Parathyroid adenoma (tissue), 2 donors: ENCODE results near the gene TEX264.

Experiments used
- H2AFZ ChIP-seq: fragments of 300-600 bp; sonication (generic); one replicate; pipeline ENCODE4 v1.7.0; 2017; ENCODE audit warnings: antibody characterized with exemption, mild to moderate bottlenecking
- H3K27ac ChIP-seq: fragments of 300-600 bp; sonication (generic); one replicate; pipeline ENCODE4 v1.7.0; 2017
- H3K27me3 ChIP-seq: fragments of 300-600 bp; sonication (generic); one replicate; pipeline ENCODE4 v1.7.0; 2017; ENCODE audit warnings: low read length; ENCODE audit not compliant: control insufficient read depth, insufficient read depth
- H3K36me3 ChIP-seq: fragments of 300-600 bp; sonication (generic); one replicate; pipeline ENCODE4 v1.7.0; 2017; ENCODE audit warnings: low read length; ENCODE audit not compliant: control insufficient read depth, insufficient read depth
- H3K4me1 ChIP-seq: fragments of 300-600 bp; sonication (generic); one replicate; pipeline ENCODE4 v1.7.0; 2017; ENCODE audit warnings: control low read depth
- H3K4me2 ChIP-seq: fragments of 300-600 bp; sonication (generic); one replicate; pipeline ENCODE4 v1.7.0; 2017; ENCODE audit warnings: low read length
- H3K4me3 ChIP-seq: fragments of 300-600 bp; sonication (generic); one replicate; pipeline ENCODE4 v1.7.0; 2017; ENCODE audit warnings: low read depth, low read length
- H3K79me2 ChIP-seq: fragments of 300-600 bp; sonication (generic); one replicate; pipeline ENCODE4 v1.7.0; 2017; ENCODE audit warnings: control low read depth
- H3K9ac ChIP-seq: fragments of 300-600 bp; sonication (generic); one replicate; pipeline ENCODE4 v1.7.0; 2017; ENCODE audit warnings: mild to moderate bottlenecking
- H3K9me3 ChIP-seq: fragments of 300-600 bp; sonication (generic); one replicate; pipeline ENCODE4 v1.7.0; 2017; ENCODE audit warnings: low read length; ENCODE audit not compliant: control insufficient read depth
- CTCF ChIP-seq: fragments of 300-600 bp; sonication (generic); IDR thresholded peaks from one replicate; pipeline ENCODE4 v1.7.0; 2017; ENCODE audit warnings: antibody characterized with exemption, mild to moderate bottlenecking
- donor health status: primary hyperparathyroidism.

TEX264 gene

GRCh38 chr3:51727500-51727899 is 56.4 kb downstream of the TEX264 start:
- no peak overlapping the region for H3K27ac ChIP-seq
- no peak overlapping the region for H3K4me3 ChIP-seq
- TF ChIP-seq CTCF: no peak
- H3K4me2 ChIP-seq: no peak overlapping the region
- no peaks in the 10 kb centered on the region for H3K9me3 ChIP-seq
- H3K9ac ChIP-seq: no peak overlapping the region
- H3K79me2 ChIP-seq: no peaks in the 10 kb centered on the region
- H2AFZ ChIP-seq: no peak overlapping the region
- no peaks in the 10 kb centered on the region for H3K4me1 ChIP-seq
- no peaks in the 10 kb centered on the region for H3K36me3 ChIP-seq
- no peaks in the 10 kb centered on the region for H3K27me3 ChIP-seq

- Histone ChIP-seq H3K79me2 (no peaks in the 10 kb centered on the region), H3K4me3 (no peak overlapping the region), H3K27me3 (no peaks in the 10 kb centered on the region), H2AFZ (no peak overlapping the region), H3K9me3 (no peaks in the 10 kb centered on the region), H3K4me1 (no peaks in the 10 kb centered on the region), H3K36me3 (no peaks in the 10 kb centered on the region), H3K9ac (no peak overlapping the region), H3K27ac (no peak overlapping the region), H3K4me2 (no peak overlapping the region)
- TF ChIP-seq CTCF: no peak
Measured at GRCh38 chr3:51729042-51729633, 58.1 kb downstream of the TEX264 start.

GRCh38 chr3:51733859-51734571 is 63.0 kb downstream of the TEX264 start:
- Histone ChIP-seq H3K27me3 (no peaks in the 10 kb centered on the region), H3K9me3 (no peaks in the 10 kb centered on the region), H3K4me1 (no peaks in the 10 kb centered on the region), H3K27ac (no peak overlapping the region), H2AFZ (no peak overlapping the region), H3K9ac (no peak overlapping the region), H3K36me3 (no peaks in the 10 kb centered on the region), H3K4me2 (no peak overlapping the region), H3K4me3 (no peak overlapping the region), H3K79me2 (no peaks in the 10 kb centered on the region)
- no peak for TF ChIP-seq CTCF

- Histone ChIP-seq H2AFZ (no peak overlapping the region), H3K27me3 (no peaks in the 10 kb centered on the region), H3K27ac (no peak overlapping the region), H3K4me3 (no peak overlapping the region), H3K4me1 (no peaks in the 10 kb centered on the region), H3K9ac (no peak overlapping the region), H3K9me3 (no peaks in the 10 kb centered on the region), H3K79me2 (no peaks in the 10 kb centered on the region), H3K36me3 (no peaks in the 10 kb centered on the region), H3K4me2 (no peak overlapping the region)
- no peak for TF ChIP-seq CTCF
Measured at GRCh38 chr3:51734572-51734907, 63.5 kb downstream of the TEX264 start.

GRCh38 chr3:51735039-51735438 is 64.0 kb downstream of the TEX264 start:
- Histone ChIP-seq H3K4me3 (no peak overlapping the region), H3K4me2 (no peak overlapping the region), H3K9ac (no peak overlapping the region), H2AFZ (no peak overlapping the region), H3K27ac (no peak overlapping the region), H3K4me1 (no peaks in the 10 kb centered on the region), H3K36me3 (no peaks in the 10 kb centered on the region), H3K9me3 (no peaks in the 10 kb centered on the region), H3K27me3 (no peaks in the 10 kb centered on the region), H3K79me2 (no peaks in the 10 kb centered on the region)
- no peak for TF ChIP-seq CTCF
